Mesodermal cell (in vitro differentiated cells): ENCODE measurements around the gene DLG2.

Experiments
- H3K27ac ChIP-seq: 2 replicates; pipeline ENCODE4 v1.7.0; 2013; ENCODE audit warnings: mild to moderate bottlenecking, low read depth, low read length, moderate library complexity; ENCODE audit not compliant: severe bottlenecking
- H3K36me3 ChIP-seq: 2 replicates; pipeline ENCODE4 v1.7.1; 2013; ENCODE audit warnings: mild to moderate bottlenecking, low read length, moderate library complexity; ENCODE audit not compliant: control insufficient read depth, insufficient read depth
- H3K4me1 ChIP-seq: one replicate; pipeline ENCODE4 v1.7.1; 2013; ENCODE audit warnings: mild to moderate bottlenecking, low read length; ENCODE audit not compliant: insufficient read depth, control insufficient read depth, poor library complexity, severe bottlenecking
- H3K4me3 ChIP-seq: 2 replicates; pipeline ENCODE4 v1.7.0; 2013; ENCODE audit warnings: low read length, control low read depth, mild to moderate bottlenecking; ENCODE audit not compliant: insufficient read depth, poor library complexity, severe bottlenecking; ENCODE audit errors: extremely low read depth
- H3K9me3 ChIP-seq: 2 replicates; pipeline ENCODE4 v1.7.1; 2013; ENCODE audit warnings: mild to moderate bottlenecking, low read length, moderate library complexity; ENCODE audit not compliant: control insufficient read depth
- WGBS, 2 experiments: methylation state at CpG; one replicate each; pipeline ENCODE4 v1.1.5; 2013; ENCODE audit warnings: missing lambda C conversion rate in 2 of 2; ENCODE audit not compliant: insufficient coverage in 2 of 2; 5-methylcytosine and 5-hydroxymethylcytosine counted together

Gene DLG2

DNA sequence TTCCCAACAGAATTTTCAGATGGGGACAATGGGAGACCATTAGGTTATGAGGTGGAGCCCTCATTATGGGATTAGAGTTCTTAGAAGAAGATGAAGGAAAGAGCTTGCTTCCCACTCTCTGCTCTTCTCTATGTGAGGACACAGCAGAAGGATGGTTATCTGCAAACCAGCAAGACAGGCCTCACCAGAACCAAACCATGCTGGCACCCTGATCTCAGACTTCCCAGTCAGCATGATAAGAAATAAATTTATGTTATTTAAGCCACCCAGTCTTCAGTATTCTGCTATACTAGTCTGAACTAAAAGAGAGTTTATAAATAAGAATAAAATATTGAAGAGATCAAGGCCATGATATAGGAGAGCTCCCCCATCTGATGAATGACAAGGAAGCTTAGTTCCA lies 1394.6 kb downstream of the DLG2 start:
- Histone ChIP-seq H3K36me3 (no peaks in the 10 kb centered on the region), H3K9me3 (no peaks in the 10 kb centered on the region), H3K4me1 (no peaks in the 10 kb centered on the region), H3K27ac (no peak overlapping the region), H3K4me3 (no peak overlapping the region)

DNA sequence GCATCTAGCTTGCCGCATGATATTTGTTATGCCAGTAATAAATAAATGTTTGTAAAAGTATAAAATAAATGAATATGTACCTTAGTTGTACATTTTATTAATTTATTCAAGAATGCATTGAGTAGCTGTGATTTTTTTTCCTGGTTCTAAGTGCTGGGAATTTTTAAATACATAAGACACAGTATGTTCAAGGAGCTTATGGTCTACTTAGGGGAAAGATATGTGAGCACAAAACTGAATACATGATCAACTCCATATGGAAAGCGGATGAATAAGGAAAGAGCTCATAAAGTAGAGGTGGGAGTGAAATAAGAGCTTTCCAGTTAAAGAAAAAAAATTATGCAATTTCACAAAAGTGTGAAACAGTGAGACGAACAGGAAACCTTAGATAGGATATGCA lies 1396.7 kb downstream of the DLG2 start:
- WGBS, 2 experiments = no CpG with 5 or more reads among the region's 3 CpGs
- no peaks in the 10 kb centered on the region for H3K36me3 ChIP-seq

DNA sequence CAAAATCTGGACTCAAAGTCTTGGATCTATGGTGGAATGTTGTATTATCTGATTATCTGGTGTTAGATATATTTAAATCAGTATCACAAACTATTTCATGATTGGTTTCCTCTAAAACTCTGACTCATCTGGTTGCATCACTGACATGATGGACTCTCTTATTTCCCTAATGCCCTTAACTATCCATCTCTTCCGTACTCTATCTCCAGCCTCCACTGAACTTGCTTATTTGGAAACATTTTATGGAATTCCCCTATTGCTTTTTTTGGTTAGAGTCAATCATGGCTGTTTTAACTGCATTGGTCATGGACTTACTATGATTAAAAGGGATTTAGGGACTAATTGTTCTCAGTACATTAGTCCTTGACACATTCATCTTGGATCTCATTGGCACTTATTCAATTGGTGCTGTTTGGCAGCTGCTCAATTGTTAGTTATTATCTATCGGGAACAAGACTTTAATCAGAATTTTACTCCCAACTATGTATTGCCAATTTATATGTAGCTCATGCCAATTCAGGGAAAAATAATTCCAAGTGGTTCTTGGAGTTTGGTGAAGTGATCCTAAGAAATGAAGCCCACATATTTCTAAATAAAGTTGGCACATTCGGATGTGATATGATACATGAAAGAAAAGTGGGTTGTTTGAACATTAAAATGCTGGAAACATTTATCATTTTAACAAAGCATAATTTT lies 1399.0 kb downstream of the DLG2 start:
- no peak overlapping the region for H3K27ac ChIP-seq
- no CpG with 5 or more reads among the region's 3 CpGs for WGBS, 2 experiments
- no peak overlapping the region for H3K4me3 ChIP-seq
- no peaks in the 10 kb centered on the region for H3K4me1 ChIP-seq
- no peaks in the 10 kb centered on the region for H3K9me3 ChIP-seq
- H3K36me3 ChIP-seq = no peaks in the 10 kb centered on the region

More for the DNA sequence above, 1396.7 kb downstream of the DLG2 start:
- Histone ChIP-seq H3K9me3 (no peaks in the 10 kb centered on the region), H3K27ac (no peak overlapping the region), H3K4me1 (no peaks in the 10 kb centered on the region), H3K4me3 (no peak overlapping the region)

GRCh38 chr11:84224042-84224441 lies 1403.1 kb downstream of the DLG2 start:
- Histone ChIP-seq H3K9me3 (no peaks in the 10 kb centered on the region), H3K4me3 (no peak overlapping the region), H3K4me1 (no peaks in the 10 kb centered on the region), H3K27ac (no peak overlapping the region), H3K36me3 (no peaks in the 10 kb centered on the region)
- WGBS, 2 experiments = 90% methylated on average over 1 of the region's 1 CpG; no CpG with 5 or more reads in 1 of the 2 experiments

DNA sequence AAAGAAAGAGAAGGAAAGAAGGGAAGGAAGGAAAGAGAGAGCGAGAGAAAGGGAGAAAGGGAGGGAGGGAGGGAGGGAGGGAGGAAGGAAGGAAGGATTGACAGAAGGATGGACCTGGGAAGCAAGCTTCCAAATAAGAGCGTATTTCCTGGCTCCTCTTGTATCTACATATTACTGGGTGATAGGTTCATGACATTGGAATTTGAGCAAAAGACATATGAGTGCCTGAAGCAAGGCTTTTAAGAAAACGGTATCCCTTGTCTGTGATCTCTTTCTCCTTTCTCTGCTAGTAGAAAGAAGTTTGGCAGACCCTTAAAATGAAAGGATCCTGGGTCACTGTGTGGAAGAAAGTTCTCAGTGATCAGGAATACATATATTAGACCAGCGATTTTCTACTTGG lies 1408.8 kb downstream of the DLG2 start:
- no peaks in the 10 kb centered on the region for H3K4me1 ChIP-seq
- H3K9me3 ChIP-seq = no peaks in the 10 kb centered on the region
- H3K27ac ChIP-seq = no peak overlapping the region
- 72 to 97% methylated on average over 2 to 3 of the region's 4 CpGs for WGBS, 2 experiments
- no peak overlapping the region for H3K4me3 ChIP-seq
- H3K36me3 ChIP-seq = no peaks in the 10 kb centered on the region

GRCh38 chr11:84215672-84216071 lies 1411.5 kb downstream of the DLG2 start:
- Histone ChIP-seq H3K27ac (no peak overlapping the region), H3K4me1 (no peaks in the 10 kb centered on the region), H3K9me3 (no peaks in the 10 kb centered on the region), H3K4me3 (no peak overlapping the region), H3K36me3 (no peaks in the 10 kb centered on the region)
- WGBS, 2 experiments = no CpG with 5 or more reads among the region's 1 CpG

- Histone ChIP-seq H3K9me3 (no peaks in the 10 kb centered on the region), H3K4me1 (no peaks in the 10 kb centered on the region), H3K4me3 (no peak overlapping the region), H3K36me3 (no peaks in the 10 kb centered on the region), H3K27ac (no peak overlapping the region)
- WGBS, 2 experiments = no CpG with 5 or more reads among the region's 1 CpG
These were observed 1412.6 kb downstream of the DLG2 start for GRCh38 chr11:84214557-84214956.

- H3K27ac ChIP-seq = no peak overlapping the region
- 94 to 98% methylated on average over 13 to 20 of the region's 20 CpGs for WGBS, 2 experiments
- no peak overlapping the region for H3K4me3 ChIP-seq
These were observed 1414.4 kb downstream of the DLG2 start for GRCh38 chr11:84212468-84213390.

DNA sequence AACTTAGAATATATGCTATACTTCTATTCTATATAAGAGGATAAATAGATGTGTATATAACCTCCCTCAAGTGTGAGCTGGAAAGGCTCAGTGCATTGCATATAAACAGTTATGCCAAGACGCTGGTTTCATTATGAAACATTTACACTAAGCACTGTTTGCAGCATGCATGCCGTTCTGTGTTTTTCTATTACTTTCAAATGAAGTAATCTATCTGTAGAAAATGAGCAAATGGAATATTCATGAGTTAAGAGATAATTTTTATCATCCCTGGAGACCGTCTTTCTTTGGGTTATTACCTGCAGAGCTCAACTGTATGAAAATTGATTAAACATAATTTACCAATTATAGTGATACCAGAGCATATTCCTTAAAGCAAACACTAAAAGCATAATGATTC lies 1415.2 kb downstream of the DLG2 start:
- Histone ChIP-seq H3K27ac (no peak overlapping the region), H3K36me3 (no peaks in the 10 kb centered on the region), H3K4me1 (no peaks in the 10 kb centered on the region), H3K4me3 (no peak overlapping the region), H3K9me3 (no peaks in the 10 kb centered on the region)
- WGBS, 2 experiments = no CpG with 5 or more reads among the region's 3 CpGs

More at GRCh38 chr11:84212468-84213390, 1414.4 kb downstream of the DLG2 start:
- Histone ChIP-seq H3K4me1 (no peaks in the 10 kb centered on the region), H3K9me3 (no peaks in the 10 kb centered on the region), H3K36me3 (no peaks in the 10 kb centered on the region)

GRCh38 chr11:84194696-84195095 lies 1432.4 kb downstream of the DLG2 start:
- Histone ChIP-seq H3K9me3 (no peaks in the 10 kb centered on the region), H3K36me3 (no peaks in the 10 kb centered on the region), H3K4me3 (no peak overlapping the region), H3K27ac (no peak overlapping the region), H3K4me1 (no peaks in the 10 kb centered on the region)
- 90 to 96% methylated on average over 12 to 13 of the region's 18 CpGs for WGBS, 2 experiments

- H3K4me1 ChIP-seq = no peaks in the 10 kb centered on the region
- H3K4me3 ChIP-seq = no peak overlapping the region
- no CpG with 5 or more reads among the region's 2 CpGs for WGBS, 2 experiments
- no peaks in the 10 kb centered on the region for H3K36me3 ChIP-seq
- H3K27ac ChIP-seq = no peak overlapping the region
- no peaks in the 10 kb centered on the region for H3K9me3 ChIP-seq
These were observed 1433.4 kb downstream of the DLG2 start for GRCh38 chr11:84193706-84194105.
